Daoy (cell line): ENCODE measurements around the gene PRDM13. TPM values are rescaled to one million over a fixed set of nuclear protein-coding genes. Genes with fewer than 3 reads are reported as not detected.
"Not testable (repeated sequence)": the region's sequence is repeated elsewhere in the genome, so short reads cannot be mapped to it uniquely, and the experiment has no call there.

ENCODE experiments used
- DNase-seq: peaks from one replicate; pipeline ENCODE4 v3.0.0-alpha.2; 2015; ENCODE audit warnings: low read depth
- total RNA-seq: library from RNA; depleted of rRNA; stranded (reverse); fragments of >200 nt; shearing (Covaris generic); gene quantifications from 2 replicates; pipeline ENCODE4 v1.2.3, GENCODE V29; 2014; rRNA removed

The PRDM13 gene
- 2.3 and 3.4 TPM in 2 replicates for total RNA-seq

DNA sequence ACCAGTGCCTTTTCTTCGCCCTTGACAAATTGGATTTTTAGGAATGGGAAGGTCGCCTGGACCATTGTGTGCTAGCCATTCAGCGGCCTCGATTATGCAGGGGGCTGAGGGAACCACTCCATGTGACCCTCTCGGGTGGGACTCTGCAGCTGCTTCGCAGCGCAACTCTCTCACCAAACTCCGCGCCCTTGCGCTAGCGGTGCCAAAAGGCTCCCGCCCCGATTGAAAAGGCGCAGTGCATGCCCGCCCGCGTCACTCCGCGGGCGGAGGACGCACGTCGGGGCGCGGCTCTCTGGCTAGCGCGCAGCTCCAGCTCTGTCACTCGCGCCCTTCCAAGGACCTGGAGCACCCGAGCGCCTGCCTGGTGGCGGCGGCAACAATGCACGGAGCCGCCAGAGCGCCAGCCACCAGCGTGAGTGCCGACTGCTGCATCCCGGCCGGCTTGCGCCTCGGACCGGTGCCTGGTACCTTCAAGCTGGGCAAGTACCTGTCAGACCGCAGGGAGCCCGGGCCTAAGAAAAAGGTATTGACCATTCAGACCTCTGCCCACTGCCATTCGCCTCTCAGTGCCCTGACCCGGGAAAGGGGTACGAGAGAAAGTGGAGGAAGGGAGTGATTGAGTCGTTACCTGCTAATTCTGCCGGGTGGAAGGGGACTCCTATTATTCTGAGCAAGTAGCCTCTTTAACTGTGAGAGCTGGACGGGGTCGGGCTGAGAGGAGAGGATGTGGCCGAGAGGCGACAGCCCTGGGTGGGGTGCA is at the start of gene PRDM13:
Gene PRDM13 (plus strand): TSS at position 178 of the 760 bp plus-strand sequence. CDS start 202 bp downstream, at position 380.
- DNase-seq, result peak; percentile 15

- no peak for DNase-seq
These were observed 47.6 kb upstream of the PRDM13 start for GRCh38 chr6:99559057-99559456.

- no peak for DNase-seq
These were observed 46.0 kb upstream of the PRDM13 start for GRCh38 chr6:99560668-99561067.

GRCh38 chr6:99563056-99563723 is 43.4 kb upstream of the PRDM13 start:
- no peak for DNase-seq

DNA sequence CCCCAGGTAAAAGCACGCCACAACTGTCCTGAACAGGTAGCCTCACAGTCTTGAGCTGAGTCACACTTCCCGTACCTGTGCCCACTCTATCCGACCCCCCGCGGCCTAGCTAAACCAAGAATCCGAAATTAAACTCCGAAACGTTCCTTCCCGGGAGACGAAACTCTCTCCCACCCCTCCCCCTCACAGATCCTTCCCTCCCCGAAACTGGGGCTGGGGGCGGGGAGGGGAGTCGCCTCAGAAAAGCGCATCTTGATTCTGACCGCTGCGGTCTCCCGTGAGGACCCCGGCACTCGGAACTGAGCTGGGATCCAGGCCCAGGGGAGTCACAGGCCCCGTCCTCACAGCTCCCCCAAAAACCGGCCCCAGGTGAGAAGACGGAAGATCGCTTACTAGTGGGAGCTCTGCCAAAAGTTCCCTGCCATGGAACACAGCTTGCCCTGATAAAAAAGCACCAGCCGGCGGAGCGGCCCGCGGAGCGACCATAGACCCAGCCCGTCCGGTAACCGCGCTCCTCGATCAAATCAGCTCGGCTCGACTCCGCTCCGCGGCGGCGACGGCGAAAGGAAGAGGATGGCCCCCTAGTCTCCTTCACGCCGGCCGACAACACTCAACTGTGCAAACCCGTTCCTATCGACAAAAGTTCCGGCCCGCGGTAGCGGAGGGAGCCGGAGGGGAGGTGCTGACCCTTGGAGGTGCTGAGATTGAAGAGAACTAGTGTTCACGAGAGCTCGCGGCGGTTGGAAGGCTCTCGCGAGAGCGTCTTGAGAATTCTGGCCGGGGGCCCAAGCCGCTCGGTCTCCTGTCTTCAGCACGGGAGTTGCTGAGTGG is 38.3 kb upstream of the PRDM13 start, which contains the start of gene CCNC:
Gene CCNC (minus strand): TSS at position 558 of the 831 bp plus-strand sequence. CDS start 133 bp downstream, at position 425.
- DNase-seq, result peak; percentile 96

GRCh38 chr6:99573980-99574617 is 32.5 kb upstream of the PRDM13 start:
- DNase-seq, result no peak

DNA sequence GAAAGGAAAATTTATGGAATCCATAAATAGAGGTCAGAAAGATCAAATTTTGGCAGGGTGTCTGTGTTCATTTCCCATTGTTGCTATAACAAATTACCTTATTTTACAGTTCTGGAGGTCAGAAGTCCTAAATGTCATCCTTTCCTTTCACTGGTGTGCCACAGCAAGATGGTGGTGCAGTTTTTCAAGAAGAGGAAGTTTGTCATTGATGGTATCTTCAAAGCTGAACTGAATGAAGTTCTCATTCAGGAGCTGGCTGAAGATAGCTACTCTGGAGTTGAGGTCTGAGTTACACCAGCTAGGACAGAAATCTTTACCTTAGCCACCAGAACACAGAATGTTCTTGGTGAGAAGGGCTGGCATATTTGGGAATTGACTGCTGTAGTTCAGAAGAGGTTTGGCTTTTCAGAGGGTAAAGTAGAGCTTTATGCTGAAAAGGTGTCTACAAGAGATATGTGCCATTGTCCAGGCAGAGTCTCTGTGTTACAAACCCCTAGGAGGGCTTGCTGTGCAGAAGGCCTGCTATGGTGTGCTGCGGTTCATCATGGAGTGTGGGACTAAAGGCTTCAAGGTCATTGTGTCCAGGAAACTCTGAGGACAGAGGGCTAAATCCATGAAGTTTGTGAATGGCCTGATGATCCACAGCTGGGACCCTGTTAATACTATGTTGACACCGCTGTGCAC is 30.9 kb upstream of the PRDM13 start:
- DNase-seq, result no peak

DNA sequence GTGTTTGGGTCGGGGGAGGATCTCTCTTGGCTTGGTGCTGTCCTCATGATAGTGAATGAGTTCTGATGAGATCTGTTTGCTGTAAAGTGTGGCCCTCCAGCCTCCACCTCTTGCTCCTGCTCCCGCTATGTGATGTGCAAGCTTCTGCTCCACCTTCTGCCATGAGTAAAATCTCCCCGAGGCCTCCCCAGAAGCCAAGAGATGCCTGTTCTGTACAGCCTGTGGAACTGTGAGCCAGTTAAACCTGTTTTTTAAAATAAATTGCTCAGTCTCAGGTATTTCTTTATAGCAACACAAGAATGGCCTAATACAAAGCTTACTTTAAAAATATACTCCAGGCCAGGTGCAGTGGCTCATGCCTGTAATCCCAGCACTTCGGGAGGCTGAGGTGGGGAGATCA is 26.9 kb upstream of the PRDM13 start:
- DNase-seq, result no peak

DNA sequence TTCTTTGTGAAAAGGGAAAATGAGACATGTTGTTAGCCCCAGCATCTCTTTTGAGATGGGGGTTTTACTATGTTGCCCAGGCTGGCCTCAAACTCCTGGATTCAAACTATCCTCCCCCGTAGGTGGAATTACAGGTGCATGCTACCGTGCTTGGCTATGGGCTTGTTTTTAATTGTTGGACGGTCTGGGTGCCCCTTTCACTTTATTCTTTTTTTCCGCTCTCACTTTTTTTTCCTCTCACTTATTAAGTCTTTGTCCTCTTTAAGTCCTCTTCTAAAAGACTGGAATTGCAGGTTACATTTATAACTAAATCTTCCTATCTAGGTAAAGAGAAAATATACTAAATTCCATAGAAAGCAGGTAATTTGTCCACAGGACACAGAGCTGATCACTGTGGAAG is 18.8 kb upstream of the PRDM13 start:
- DNase-seq, result no peak

DNA sequence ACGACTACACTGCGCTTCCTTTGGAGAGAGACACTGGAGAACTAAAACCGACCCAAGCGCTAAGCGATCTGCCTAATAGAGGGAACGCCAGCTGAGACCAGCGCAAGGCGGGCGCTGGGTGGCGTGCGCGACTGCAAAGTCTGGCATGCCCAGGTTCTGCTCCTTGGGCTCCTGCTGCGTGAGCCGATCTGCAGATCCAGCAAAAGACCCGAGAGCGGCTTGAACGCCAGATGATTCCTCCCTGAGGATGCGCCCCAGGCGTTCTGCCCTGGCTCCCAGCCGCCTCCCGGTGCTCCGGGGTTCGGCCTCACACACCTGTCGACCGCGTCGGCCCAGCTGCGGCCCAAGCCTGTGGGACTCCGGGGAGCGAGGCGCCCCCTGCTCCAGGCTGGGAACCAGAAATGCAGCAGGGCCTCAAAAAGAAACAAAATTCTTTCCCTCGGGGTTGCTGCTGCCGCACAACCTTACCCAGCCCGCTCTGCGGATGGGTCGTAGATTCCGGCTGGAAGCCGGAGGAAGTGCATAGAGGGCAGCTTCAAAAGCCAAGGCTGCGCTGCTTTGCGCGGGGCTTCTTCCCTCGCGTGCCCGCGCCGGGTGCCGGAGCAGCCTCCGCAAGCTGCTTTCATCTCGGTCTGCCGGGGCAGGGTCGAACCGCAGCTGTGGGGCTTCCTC is 17.9 kb upstream of the PRDM13 start:
- DNase-seq, result peak; percentile 89

DNA sequence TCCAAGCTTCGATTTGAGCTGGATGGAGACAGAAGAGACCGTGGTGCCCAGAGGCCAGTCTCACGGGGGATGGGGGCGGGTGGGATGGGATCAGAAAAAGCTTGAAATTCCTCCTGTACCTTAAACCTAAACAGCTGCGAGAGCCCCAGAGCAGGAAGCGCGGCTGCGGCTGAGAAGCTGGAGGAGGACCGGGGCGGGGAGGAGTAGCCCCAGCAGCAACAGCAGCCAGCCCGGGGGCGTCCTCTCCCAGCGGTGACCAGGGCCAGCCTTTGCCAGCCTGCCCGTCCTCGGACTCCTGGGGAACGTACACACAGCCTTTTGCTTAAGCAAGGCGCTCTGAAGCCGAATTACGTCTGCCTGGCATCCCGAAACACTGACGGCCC is 17.4 kb upstream of the PRDM13 start:
- DNase-seq, result peak; percentile 50

DNA sequence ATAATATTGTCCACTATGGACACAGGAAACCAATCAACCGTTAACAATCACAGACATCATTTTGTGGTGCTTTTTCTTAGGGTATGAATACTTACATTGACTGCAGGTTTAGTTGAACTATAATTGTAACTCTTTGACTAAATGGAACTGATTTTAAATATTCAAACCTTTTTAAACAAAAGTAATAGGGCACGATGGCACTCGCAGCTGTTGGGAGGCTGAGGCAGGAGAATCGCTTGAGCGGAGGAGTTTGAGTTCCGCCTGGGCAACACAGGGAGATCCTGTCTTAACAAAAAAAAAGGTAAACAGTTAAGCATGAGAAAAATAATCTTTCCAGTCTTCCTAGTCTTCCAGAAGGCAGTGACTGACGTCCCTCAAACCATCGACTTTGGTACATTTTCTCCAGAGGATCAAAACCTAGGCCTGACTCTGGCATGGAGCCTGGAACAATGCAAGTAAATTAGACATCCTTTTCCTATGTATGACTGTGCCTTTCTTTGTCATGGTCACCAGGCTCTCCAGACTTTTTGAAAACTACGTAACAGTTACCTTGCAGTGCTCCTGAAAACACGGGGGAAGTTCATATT is 16.6 kb upstream of the PRDM13 start:
- DNase-seq, result no peak

- no peak for DNase-seq
These were observed 15.6 kb upstream of the PRDM13 start for GRCh38 chr6:99590728-99591672.

DNA sequence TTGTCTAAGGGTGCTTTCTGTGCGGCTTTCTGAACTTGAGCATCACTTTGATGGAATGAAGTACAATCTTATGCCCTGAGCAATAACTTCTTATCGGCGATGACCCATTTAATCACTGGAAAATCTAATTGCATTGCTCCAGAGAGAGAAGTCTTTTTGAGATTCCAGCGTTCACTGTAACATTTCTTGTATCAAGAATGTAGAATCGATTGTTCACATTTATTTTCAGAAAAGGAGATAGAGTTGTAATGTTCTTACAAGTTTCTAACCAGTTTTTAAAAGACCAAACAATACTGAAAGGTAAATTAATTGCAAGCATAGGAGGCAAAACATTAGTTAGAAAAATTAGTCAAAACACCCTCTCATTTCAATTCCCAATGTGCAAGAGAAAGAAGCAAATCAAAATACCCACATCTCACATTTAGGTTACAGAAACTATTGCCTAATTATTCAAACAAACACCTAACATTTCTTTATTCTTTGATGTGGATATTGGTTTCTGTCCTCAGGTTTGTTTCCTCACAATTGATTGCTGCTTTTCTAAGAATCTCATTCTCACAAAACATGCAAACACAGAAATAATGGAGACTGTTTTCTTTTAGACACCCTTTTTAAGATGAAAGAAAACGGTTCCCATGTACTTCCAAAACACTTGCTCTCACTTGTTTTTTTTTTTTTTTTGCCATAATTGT is 14.8 kb upstream of the PRDM13 start:
- no peak for DNase-seq

- no peak for DNase-seq
These were observed 13.7 kb upstream of the PRDM13 start for GRCh38 chr6:99592900-99593299.

GRCh38 chr6:99594696-99595095 is 11.9 kb upstream of the PRDM13 start:
- not testable (repeated sequence) for DNase-seq

- no peak for DNase-seq
These were observed 3.9 kb upstream of the PRDM13 start for GRCh38 chr6:99602520-99603420.
